DND-41 (cell line): Measurements from ENCODE around the gene TM4SF4.

Source experiments
- ATAC-seq: fragments of 200-7000 bp; cut with Tn5 transposase; 3 replicates; pipeline ENCODE4 v1.9.1; 2021; ENCODE audit warnings: low read depth; ENCODE audit not compliant: insufficient read depth
- DNase-seq: peaks from one replicate; pipeline ENCODE4 v3.0.0-alpha.2; 2020
- H2AFZ ChIP-seq: 2 replicates; pipeline ENCODE4 v1.6.0; 2012; ENCODE audit warnings: low read depth, low read length
- H3K27ac ChIP-seq: 2 replicates; pipeline ENCODE4 v1.5.1; 2012; ENCODE audit warnings: low read length, inconsistent platforms
- H3K27me3 ChIP-seq: fragments of 200-600 bp; sonication (generic); 2 replicates; pipeline ENCODE4 v1.6.0; 2012; ENCODE audit warnings: low read length, mild to moderate bottlenecking, inconsistent platforms; ENCODE audit not compliant: insufficient read depth, poor library complexity
- H3K36me3 ChIP-seq: 2 replicates; pipeline ENCODE4 v1.5.1; 2012; ENCODE audit warnings: low read length, inconsistent platforms; ENCODE audit not compliant: insufficient read depth
- H3K4me1 ChIP-seq: 2 replicates; pipeline ENCODE4 v1.5.1; 2012; ENCODE audit warnings: mild to moderate bottlenecking, low read length; ENCODE audit not compliant: insufficient read depth
- H3K4me2 ChIP-seq: 2 replicates; pipeline ENCODE4 v1.6.0; 2012; ENCODE audit warnings: mild to moderate bottlenecking, moderate library complexity, low read length, inconsistent platforms; ENCODE audit not compliant: insufficient read depth
- H3K4me3 ChIP-seq, 2 experiments: fragments of 200-600 bp in 1 of 2; shearing (Covaris generic) in 1 of 2; 2 replicates each; pipeline ENCODE4 v1.5.1; 2012 to 2016; ENCODE audit warnings: inconsistent platforms in 2 of 2, low read length in 2 of 2, mild to moderate bottlenecking in 2 of 2, low read depth in 1 of 2, moderate library complexity in 1 of 2
- H3K79me2 ChIP-seq: 2 replicates; pipeline ENCODE4 v1.6.0; 2012; ENCODE audit warnings: low read length, inconsistent platforms; ENCODE audit not compliant: insufficient read depth
- H3K9ac ChIP-seq: 2 replicates; pipeline ENCODE4 v1.6.0; 2012; ENCODE audit warnings: low read depth, mild to moderate bottlenecking, inconsistent platforms, low read length, moderate library complexity
- H3K9me3 ChIP-seq: 2 replicates; pipeline ENCODE4 v1.5.1; 2012; ENCODE audit warnings: low read length, moderate library complexity, mild to moderate bottlenecking, inconsistent platforms; ENCODE audit not compliant: insufficient read depth, severe bottlenecking
- H4K20me1 ChIP-seq: 2 replicates; pipeline ENCODE4 v1.6.0; 2012; ENCODE audit warnings: low read length; ENCODE audit not compliant: insufficient read depth
- CTCF ChIP-seq: IDR thresholded peaks from 2 replicates; pipeline ENCODE4 v1.5.1; 2012; ENCODE audit warnings: borderline replicate concordance, low read length, moderate library complexity, mild to moderate bottlenecking; ENCODE audit not compliant: poor library complexity, severe bottlenecking; ENCODE audit errors: extremely low read depth
- EZH2 ChIP-seq: IDR thresholded peaks from 3 replicates; pipeline ENCODE4 v1.6.1; 2012; ENCODE audit warnings: borderline replicate concordance, low read depth, mild to moderate bottlenecking, moderate library complexity, low read length, inconsistent platforms; ENCODE audit not compliant: severe bottlenecking

Gene TM4SF4

GRCh38 chr3:149430216-149430615 lies 44.3 kb upstream of the TM4SF4 start:
- ATAC-seq (no peak), DNase-seq (no peak)
- Histone ChIP-seq H3K27ac (no peak overlapping the region), H3K27me3 (peaks cover 4% of the 10 kb centered on the region), H2AFZ (no peak overlapping the region), H3K4me1 (no peaks in the 10 kb centered on the region), H3K9ac (no peak overlapping the region), H3K4me2 (no peak overlapping the region), H3K36me3 (no peaks in the 10 kb centered on the region), H3K79me2 (no peaks in the 10 kb centered on the region), H3K4me3 (no peak overlapping the region), H3K9me3 (no peaks in the 10 kb centered on the region), H4K20me1 (no peaks in the 10 kb centered on the region)
- TF ChIP-seq EZH2 (no peak), CTCF (no peak)

- Histone ChIP-seq H3K4me2 (no peak overlapping the region), H3K4me1 (no peaks in the 10 kb centered on the region), H3K27ac (no peak overlapping the region), H4K20me1 (no peaks in the 10 kb centered on the region), H3K27me3 (peaks cover 4% of the 10 kb centered on the region), H3K9me3 (no peaks in the 10 kb centered on the region), H3K36me3 (no peaks in the 10 kb centered on the region), H3K9ac (no peak overlapping the region), H2AFZ (no peak overlapping the region), H3K79me2 (no peaks in the 10 kb centered on the region), H3K4me3 (no peak overlapping the region)
- TF ChIP-seq EZH2: no peak
- DNase-seq: no peak
- ATAC-seq: no peak
Observed at GRCh38 chr3:149432149-149432548, 42.3 kb upstream of the TM4SF4 start.

DNA sequence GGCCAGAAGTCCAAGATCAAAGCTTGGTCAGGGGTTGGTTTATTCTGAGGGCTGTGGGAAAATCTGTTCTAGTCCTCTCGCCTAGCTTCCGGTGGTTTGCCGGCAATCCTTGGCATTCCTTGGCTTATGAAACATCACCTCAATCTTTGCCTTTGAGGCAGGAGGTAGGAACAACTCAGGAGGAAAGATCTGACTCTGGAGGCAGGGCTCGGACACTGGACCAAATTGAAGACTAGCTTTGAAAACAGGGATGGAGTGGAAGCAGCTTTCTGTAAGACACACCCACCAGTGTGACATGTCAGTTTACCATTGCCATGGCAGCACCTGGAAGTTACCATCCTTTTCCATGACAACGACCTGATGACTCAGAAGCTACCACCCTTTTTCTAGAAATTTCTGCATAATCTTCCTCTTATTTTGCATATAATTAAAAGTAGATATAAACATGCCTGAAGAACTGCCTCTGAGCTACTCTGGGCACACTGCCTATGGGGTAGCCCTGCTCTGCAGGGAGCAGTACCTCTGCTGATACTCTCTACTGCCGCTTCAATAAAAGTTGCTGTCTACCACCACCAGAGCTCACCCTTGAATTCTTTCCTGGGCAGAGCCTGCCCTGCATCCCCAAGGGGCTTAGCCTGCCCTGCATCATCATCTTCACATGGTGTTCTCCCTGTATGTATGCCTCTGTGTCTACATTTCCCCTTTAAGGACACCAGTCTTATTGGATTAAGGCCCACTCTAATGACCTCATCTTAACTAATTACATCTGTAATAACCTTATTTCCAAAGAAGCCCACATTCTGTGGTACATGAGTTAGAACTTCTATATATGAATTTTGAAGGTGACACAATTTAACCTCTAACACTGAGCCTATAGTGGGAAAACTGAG lies 38.3 kb upstream of the TM4SF4 start:
- no peak for DNase-seq
- TF ChIP-seq CTCF (no peak), EZH2 (no peak)
- no peaks in the 10 kb centered on the region for H3K79me2 ChIP-seq
- no peaks in the 10 kb centered on the region for H4K20me1 ChIP-seq
- no peak overlapping the region for H3K4me3 ChIP-seq
- ATAC-seq: no peak
- H3K9ac ChIP-seq: no peak overlapping the region
- H3K27ac ChIP-seq: no peak overlapping the region
- H3K9me3 ChIP-seq: no peaks in the 10 kb centered on the region
- no peaks in the 10 kb centered on the region for H3K36me3 ChIP-seq
- H3K27me3 ChIP-seq: peaks cover 4% of the 10 kb centered on the region
- no peak overlapping the region for H3K4me2 ChIP-seq
- H3K4me1 ChIP-seq: no peaks in the 10 kb centered on the region
- no peak overlapping the region for H2AFZ ChIP-seq

DNA sequence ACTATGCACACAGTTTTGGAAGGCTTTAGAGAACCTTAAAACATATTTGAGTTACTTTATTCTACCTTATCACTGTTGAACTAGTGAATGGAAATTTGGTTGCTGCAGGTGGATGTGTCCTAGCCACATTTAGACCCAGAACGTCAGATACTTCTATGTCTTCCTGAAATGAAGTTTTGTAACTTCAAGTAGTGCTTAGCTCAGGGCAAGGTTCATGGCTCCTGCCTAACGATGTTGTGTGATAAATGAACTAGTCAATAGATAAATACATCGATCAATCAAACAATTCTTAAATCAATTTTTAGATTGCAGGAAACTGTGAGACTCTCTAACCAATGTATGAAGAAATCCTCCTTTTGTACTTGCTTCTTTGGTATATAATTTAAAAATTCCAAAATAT lies 37.2 kb upstream of the TM4SF4 start:
- no peaks in the 10 kb centered on the region for H3K4me1 ChIP-seq
- H3K36me3 ChIP-seq: no peaks in the 10 kb centered on the region
- no peaks in the 10 kb centered on the region for H4K20me1 ChIP-seq
- ATAC-seq (no peak), DNase-seq (no peak)
- H3K79me2 ChIP-seq: no peaks in the 10 kb centered on the region
- TF ChIP-seq CTCF (no peak), EZH2 (no peak)
- H2AFZ ChIP-seq: no peak overlapping the region
- no peak overlapping the region for H3K27ac ChIP-seq
- no peak overlapping the region for H3K4me3 ChIP-seq
- no peaks in the 10 kb centered on the region for H3K9me3 ChIP-seq
- no peak overlapping the region for H3K4me2 ChIP-seq
- H3K27me3 ChIP-seq: peaks cover under 1% of the 10 kb centered on the region
- no peak overlapping the region for H3K9ac ChIP-seq
